Measurements from ENCODE around the gene BSN.

DNA sequence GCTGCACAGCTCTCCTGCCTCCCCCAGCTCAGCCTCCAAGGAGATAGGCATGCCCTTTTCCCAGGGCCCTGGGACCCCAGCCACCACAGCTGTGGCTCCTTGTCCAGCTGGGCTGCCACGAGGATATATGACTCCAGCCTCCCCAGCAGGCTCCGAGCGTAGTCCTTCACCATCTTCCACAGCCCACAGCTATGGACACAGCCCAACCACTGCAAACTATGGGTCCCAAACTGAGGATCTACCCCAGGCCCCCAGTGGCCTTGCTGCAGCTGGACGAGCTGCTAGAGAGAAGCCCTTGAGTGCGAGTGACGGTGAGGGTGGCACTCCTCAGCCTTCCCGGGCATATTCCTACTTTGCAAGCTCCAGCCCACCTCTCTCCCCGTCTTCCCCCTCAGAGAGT is 99.3 kb downstream of the BSN start:
- no peak for TF ChIP-seq POLR2AphosphoS5 (IDR thresholded peaks at IDR 0.05; ENCODE audit: low read depth, low read length)
- TF ChIP-seq, protein P1, sequence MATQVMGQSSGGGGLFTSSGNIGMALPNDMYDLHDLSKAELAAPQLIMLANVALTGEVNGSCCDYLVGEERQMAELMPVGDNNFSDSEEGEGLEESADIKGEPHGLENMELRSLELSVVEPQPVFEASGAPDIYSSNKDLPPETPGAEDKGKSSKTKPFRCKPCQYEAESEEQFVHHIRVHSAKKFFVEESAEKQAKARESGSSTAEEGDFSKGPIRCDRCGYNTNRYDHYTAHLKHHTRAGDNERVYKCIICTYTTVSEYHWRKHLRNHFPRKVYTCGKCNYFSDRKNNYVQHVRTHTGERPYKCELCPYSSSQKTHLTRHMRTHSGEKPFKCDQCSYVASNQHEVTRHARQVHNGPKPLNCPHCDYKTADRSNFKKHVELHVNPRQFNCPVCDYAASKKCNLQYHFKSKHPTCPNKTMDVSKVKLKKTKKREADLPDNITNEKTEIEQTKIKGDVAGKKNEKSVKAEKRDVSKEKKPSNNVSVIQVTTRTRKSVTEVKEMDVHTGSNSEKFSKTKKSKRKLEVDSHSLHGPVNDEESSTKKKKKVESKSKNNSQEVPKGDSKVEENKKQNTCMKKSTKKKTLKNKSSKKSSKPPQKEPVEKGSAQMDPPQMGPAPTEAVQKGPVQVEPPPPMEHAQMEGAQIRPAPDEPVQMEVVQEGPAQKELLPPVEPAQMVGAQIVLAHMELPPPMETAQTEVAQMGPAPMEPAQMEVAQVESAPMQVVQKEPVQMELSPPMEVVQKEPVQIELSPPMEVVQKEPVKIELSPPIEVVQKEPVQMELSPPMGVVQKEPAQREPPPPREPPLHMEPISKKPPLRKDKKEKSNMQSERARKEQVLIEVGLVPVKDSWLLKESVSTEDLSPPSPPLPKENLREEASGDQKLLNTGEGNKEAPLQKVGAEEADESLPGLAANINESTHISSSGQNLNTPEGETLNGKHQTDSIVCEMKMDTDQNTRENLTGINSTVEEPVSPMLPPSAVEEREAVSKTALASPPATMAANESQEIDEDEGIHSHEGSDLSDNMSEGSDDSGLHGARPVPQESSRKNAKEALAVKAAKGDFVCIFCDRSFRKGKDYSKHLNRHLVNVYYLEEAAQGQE (IDR thresholded peaks at IDR 0.05; ENCODE audit: insufficient read depth in 1 of 2, low read depth in 2 of 2, low read length in 2 of 2): no peak
- TF ChIP-seq TAF1 (IDR thresholded peaks at IDR 0.05; ENCODE audit: borderline replicate concordance, insufficient read depth, low read length): no peak
- no peak for TF ChIP-seq SIN3A (IDR thresholded peaks at IDR 0.05; ENCODE audit: borderline replicate concordance, insufficient read depth, low read length)
- TF ChIP-seq FOXP2 (optimal IDR thresholded peaks at IDR 0.05; ENCODE audit: borderline replicate concordance, extremely low read depth, extremely low read length, insufficient read depth): no peak
